GM19324 (cell line): Measurements from ENCODE around the gene MYT1.

Source experiments
- ATAC-seq: cut with Tn5 transposase; IDR thresholded peaks from one replicate; pipeline ENCODE4 v1.9.1; 2021; ENCODE audit warnings: mild to moderate bottlenecking, moderate library complexity; ENCODE audit not compliant: unreplicated experiment, low FRiP score

MYT1 gene

DNA sequence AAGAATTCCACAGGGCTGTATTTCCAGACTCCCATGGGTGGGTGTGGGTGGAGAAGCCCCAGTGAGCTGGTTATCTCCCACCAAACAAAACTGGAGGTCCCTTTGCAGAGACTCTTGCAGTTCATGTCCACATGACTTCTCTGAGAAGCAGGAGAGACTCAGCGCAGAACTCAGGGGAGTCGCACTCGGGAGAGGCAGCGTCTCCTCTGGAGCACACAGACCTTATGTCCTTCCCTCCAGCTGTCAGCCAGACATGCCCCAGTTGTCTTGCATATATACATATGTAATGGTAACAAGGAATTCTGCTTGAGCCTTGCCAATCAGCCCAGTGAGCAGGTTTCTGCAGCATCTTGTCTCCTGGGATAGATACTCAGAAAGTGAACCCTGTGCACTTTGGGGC lies 23.8 kb downstream of the MYT1 start:
- no peak for ATAC-seq

DNA sequence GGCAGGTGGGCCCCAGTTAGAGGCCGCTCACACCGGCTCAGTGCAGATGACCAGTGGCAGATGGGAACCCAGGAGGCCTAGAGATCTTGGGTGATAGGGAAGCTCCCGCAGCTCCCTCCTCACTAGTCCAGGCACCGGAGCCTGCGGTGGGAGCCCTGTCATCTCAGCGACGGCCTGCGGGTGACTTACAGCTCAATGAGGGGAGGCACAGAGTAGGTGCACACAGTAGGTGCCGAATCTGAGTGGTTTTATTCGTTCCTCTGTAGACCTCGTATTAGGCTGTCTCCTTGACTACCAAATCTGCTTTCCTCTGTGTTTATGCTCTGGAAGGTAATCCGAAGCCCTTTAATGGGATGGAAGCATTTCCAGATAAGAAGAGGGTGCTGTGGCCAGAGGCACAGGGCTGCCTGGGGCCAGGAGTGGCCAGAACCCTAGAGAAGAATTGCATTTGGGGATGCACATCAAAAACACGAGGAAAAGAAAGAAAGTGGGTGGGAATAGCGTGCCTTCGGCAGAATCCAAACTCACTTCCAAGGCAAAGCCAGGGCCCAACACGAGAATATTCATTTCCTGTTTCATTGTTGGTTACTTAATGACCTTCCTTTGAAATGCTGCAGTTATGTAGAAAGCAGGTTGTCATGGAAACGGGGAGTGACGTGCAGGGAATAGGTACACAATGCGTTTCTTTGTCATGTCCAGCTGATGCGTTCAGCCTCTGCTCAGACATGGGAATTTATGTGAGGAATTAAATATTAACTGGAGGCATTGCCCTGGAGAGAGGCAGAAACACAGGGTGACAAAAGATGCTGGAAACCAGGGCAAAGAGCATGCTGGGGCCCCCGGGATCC lies 24.7 kb downstream of the MYT1 start:
- ATAC-seq, result no peak

DNA sequence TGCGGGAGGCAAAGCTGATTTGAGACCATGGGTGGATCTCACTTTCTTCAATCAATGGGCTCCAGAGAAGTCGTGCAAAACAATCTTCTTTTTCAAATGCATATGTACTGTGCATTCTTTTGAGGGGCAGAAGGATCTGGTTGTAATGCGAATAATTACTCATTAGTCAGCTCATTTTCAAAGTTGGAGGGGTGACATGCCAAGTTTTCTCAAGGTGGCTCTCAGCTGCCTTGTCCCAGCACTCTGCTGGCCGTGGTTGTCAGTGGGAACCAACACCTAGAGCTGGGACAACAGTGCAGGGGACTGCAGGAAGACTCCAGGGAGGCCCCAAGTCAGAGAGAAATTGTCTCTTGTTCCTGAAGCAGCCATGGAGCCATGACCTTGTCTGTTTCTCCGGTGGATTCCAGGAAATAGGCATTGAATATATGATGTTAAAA lies 25.3 kb downstream of the MYT1 start:
- ATAC-seq, result no peak

DNA sequence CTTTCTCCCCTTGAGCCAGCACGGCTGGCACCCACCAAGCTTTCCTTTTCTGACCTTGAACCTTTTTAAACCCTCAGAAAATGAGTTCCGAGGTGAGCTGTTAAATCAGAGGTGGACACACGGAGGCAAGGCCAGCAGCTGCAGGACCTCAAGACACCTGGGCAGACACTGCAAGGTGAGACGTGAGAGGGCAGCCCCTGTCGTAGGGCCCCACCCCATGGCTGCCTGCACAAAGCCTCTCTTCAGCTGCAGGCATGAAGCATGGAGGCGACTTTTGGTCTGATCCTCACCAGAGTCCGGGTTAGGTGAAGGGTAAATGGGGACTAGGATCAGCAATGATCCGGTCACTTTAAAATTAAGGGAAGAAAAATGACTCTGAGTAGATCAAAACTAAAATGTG lies 25.7 kb downstream of the MYT1 start:
- no peak for ATAC-seq

DNA sequence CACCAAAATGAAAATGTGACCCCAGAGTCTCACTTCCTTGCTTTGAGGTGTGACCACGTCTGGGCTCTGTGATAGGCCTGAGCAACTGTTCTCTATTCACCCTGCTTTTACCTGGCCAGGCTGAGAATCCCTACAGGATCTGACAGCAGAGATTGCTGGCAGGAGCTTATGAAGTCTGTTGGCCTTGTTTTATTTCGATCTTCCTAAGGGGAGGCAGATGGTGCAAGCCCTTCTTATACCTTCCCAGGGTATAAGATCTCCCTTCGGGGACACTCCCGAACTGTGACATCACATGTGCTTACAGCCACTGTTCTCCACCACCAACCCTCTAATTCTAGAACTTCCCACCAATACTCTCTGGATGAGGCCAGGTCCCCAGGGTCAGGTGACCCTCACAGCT lies 26.8 kb downstream of the MYT1 start:
- no peak for ATAC-seq

DNA sequence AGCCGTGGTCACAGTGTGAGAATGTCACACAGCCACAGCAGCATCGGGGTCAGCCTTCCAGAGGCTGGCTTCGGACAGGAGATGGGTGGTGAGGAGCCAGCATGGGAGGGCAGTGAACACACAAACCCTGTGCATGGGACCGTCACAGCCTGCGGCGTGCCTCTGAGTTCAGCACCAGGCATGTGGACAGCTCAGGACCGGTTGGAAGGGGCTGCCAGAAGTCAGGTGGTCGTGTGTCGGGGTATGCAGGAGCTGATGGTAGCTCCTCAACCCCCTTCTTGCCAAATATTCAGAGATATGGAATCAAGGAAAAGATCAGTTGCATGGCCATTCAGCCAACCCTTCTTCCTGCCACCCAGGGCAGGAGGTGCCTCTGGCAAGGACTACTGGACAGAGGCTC lies 28.2 kb downstream of the MYT1 start:
- ATAC-seq, result no peak

DNA sequence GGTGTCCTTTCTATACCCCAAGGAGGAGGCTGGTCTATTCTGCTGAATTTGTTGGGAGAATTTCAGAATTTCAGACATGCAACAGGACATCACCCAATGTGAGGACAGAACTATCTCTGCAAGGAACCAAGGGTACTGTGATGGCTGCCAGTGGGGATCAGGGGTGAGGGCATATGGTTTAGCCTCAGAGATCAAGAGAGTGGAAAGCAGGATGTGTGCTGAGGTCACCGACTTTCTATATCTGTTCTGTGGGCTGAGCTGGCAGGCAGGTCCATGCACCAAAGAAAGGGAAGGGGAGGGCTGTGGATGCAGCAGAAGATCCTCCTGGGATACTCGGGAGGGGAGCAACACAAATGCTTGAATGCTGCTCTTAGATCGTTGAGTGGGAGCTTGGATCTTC lies 28.8 kb downstream of the MYT1 start:
- no peak for ATAC-seq

DNA sequence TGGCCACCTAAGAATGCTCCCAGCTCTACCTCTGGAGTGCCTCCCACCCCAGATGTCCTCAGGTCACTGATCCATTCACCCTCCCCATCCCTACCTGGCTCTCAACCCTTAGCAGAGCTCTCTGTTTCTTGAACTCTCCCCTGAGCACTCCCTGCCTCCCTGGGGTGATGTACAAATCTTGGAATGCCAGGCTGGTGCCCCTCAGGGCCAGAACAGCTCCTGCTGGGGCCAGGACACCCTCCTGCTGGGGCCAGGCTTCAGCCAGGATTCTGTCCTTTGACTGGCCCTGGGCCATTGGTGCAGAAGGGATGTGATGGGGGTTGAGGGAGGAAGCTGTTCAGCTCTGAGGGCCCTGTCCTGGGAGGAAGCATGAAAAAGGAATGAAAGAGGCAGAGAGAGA lies 30.0 kb downstream of the MYT1 start:
- ATAC-seq, result no peak

DNA sequence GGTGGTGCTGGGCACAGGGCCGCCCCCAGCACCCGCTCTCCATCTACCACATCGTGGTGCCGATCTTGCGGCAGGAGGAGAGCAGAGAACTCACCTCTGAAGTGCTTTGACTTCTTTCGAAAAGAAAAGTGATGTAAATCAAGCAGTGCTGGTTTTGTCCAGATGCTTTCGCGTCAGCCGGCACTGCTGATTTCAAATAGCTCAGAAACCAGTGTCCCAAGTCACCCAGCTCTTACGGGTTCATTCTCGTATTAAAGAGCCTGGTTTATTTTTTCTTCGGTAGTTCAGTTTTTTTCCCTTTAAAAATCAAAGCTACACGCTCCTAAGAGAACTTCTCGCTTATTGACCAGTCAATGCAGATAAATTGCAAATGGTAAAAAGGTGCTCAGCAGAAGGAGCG lies 32.1 kb downstream of the MYT1 start:
- no peak for ATAC-seq

DNA sequence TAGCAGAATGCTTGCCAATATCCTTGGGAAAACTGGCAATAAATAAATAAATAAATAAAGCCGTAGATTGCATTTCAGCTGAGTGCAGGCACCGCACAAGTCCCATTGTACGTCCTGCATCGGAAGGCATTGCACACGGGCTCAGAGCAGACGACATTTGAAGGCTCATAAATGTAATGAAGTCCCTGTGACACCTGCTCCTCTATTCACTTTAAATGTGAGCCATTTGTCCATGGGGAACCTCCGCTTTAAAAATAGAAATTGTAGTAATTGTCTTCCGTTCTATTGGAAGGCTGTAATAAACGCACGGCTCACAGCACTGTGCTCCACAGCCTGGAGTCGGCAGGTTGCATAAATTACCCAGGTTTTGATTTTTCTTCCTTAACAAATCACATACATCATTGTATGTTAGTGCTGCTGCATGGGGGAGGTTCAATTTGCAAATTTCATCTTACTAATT lies 32.6 kb downstream of the MYT1 start:
- no peak for ATAC-seq

DNA sequence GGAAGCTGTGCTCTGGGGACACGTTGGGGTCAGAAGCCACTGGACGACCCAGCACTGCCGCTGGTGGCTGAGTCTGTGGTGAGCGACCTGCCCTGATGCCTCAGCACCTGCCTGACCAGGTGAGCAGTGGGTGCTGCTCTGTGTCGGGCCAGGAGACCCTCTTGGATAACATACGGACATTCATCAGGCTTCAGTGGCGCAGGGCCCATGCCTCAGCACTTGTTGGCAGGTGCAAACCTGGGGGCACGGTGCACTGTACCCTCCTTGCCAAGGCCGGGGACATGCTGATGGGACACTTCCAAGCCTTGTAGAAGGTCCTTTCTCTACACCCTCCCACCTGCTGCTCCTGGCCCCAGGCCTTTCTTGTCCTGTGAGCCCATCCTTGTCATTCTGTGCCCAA lies 34.1 kb downstream of the MYT1 start:
- ATAC-seq, result no peak

DNA sequence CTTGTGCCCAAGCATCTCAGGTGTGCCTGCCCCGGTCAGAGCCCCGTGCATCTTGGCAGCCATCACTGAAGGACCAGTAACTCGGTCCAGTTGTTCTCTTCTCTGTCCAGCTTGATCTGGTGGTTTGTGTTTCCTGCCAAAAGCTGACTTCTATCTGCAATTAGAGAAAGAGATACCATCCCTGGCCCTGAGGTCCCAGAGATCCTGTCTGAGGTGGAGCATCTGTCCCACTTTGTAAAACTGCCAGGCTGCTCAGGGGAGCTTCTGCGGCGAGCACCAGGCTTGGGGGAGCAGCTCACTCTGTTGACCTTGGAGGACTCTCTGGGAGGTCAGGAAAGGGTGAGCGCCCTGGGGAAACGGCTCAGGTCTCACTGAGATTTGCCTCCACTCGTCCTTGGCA lies 35.1 kb downstream of the MYT1 start:
- no peak for ATAC-seq

DNA sequence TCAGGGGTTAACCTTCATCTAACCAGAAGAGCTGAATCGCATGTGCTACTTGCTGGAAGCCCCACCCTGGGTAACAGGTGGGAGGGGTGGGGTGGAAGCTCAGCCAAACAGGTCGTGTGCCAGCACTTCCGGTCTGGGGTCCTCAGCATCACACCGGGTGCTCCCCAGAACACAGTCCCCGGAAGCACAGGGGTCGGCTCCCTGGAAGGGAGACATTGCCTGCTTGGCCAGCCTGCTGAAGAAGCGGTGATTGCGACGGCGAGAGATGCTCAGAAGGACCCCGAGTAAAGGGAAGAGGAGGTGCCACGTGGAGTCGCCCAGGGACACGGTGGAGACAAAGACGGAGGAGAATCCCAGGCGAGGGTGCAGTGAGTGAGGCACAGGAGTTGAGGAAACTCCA lies 36.5 kb downstream of the MYT1 start:
- ATAC-seq, result no peak

DNA sequence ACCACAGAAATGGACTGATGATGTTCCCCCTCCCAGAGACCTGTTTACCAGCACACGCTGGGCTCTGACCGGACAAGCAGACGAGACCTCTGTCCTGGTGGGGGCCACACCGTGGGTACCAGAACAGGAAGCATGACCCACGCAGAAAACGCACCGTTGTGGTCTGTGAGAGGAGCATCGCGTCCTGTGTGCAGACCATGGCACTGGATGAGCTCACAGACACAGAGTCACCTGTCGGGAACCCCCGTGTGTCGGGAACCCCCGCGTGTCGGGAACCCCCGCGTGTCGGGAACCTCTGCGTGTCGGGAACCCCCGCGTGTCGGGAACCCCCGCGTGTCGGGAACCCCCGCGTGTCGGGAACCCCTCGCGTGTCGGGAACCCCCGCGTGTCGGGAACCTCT lies 37.4 kb downstream of the MYT1 start:
- no peak for ATAC-seq

DNA sequence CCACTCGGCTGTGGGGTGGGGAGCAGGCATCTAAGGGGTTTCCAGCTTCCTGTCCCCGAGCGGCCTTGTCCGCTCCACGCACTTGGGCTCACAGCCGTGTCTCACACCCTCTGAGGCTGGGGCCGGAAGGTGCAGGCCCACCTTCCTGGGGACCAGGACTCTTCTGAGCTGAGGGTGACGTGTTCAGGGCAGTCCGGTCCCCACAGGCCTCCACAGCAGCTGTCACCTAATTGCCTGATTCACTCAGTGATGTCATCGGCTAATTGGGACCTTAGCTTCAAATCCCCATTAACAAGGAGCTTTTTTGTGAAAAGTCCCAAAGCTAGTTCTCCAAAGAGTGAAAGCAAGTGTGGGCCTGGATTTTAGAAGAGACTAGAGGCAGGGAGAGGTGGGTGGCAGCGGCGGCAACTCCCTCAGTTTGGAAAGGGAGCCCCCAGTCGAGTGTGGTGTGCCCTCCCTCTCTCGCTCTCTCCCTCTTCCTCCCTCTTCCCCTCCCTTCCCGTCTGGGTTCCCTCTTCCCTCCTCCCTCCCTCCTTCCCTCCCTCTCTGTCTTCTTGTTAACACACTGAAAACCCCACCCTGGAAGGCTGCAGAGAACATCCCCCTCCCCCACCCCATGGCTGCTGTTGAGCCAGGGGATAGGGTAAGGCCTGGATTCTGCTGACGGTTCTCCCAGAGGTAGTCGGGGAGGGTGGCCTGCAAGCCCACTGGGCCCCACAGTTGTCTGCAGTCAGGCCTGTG lies 39.0 kb downstream of the MYT1 start:
- no peak for ATAC-seq

DNA sequence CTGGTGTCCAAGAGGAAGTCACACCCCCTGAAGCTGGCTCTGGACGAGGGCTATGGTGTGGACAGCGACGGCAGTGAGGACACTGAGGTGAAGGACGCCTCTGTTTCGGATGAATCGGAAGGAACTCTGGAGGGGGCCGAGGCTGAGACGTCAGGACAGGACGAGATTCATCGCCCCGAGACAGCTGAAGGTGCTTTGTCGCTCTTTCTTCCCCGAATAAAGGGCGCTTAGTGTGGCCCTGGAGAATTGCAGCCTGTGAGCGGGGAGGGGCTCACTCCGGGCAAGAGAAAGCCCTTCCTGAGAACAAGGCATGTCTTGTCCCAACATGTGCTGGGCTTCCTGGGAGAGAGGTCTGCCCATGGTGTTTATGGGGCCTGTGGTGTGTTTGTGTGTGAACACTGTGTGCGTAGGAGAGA lies 41.4 kb downstream of the MYT1 start:
- ATAC-seq, result no peak

DNA sequence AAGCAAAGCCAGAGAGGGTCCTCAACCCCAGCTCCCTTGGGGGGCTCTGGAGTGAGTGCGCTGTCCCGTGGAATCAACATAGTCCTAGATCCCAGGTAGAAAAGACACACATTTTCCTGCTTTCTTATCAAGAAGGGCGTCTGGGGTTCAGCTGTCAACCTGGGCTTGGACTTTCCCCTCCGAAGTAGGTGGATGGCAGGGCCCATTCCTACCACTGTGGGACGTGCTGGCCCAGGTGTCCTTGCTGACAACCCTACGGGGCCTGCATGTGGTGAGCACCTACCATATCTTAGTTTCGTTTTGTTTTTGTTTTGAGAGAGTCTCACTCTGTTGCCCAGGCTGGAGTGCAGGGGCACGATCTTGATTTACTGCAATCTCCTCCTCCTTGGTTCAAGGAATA lies 42.4 kb downstream of the MYT1 start:
- ATAC-seq, result no peak

DNA sequence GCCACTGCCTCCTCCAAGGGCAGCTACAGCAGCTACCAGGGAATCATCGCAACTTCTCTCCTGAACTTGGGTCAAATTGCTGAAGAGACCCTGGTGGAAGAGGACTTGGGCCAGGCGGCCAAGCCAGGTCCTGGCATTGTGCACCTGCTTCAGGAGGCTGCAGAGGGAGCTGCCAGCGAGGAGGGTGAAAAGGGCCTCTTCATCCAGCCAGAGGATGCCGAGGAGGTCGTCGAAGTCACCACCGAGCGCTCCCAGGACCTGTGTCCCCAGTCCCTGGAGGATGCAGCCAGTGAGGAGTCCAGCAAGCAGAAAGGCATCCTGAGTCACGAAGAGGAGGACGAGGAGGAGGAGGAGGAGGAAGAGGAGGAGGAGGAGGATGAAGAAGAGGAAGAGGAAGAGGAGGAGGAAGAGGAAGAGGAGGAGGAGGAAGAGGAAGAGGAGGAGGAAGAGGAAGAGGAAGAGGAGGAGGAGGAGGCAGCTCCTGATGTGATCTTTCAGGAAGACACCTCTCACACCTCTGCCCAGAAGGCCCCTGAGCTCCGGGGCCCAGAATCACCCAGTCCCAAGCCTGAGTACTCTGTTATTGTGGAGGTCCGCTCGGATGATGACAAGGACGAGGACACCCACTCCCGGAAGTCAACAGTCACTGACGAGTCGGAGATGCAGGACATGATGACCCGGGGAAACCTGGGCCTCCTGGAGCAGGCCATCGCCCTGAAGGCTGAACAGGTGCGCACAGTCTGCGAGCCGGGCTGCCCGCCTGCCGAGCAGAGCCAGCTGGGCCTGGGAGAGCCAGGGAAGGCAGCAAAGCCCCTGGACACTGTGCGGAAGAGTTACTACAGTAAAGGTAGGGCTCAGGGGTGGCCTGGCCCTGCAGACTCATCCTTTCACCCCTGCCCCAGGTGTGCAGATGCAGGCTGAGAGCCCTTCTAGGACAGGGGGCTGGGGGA lies 43.7 kb downstream of the MYT1 start:
- no peak for ATAC-seq

DNA sequence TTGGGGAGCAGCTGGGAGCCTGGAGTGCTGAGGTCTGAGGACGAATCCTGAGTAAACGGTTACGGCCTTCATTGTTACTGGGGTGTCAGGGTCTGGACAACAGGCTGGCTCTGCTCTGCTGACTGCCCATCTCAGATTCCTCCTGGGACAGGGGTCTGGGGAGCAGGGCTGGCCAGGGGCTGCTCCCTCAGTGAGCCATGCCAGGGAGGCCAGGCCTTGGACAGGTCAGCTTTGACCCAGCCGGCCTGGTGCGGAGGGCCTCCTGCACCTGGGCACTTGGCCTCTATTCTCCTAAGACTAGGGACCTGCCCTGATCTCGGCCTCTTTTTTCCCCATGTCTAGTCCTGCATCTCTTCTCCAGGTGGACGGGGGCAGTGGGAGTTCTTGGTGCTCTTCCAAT lies 44.9 kb downstream of the MYT1 start:
- no peak for ATAC-seq

DNA sequence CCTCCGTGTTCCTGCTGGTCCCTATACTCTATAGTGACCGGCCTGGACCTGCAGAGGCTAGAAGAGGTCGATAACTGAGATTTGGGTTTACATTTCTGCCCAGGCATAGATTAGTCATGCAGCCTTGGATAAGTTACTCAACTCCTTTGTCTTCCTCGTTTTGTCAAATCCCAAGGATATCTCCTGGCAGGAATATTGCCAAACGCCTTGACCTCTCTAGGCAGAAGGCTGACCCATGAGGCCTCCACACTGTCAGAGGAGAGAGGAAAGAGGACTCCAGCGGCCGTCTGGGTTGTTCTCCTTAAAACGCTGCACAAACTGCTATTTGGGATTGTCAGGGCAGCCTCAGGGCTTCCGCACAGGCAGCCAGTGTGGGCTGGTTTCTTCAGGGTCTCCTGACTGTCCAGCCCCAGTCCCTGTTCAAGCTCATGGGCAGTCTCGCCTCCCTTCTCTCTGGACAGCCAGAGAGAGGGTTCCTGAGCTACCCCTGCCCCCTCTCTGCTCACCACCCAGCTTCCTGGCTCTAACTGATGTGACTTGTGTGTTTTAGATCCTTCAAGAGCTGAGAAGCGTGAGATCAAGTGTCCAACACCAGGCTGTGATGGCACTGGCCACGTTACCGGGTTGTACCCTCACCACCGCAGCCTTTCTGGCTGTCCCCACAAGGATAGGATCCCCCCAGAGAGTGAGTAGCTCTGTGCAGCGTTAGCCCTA lies 46.6 kb downstream of the MYT1 start:
- ATAC-seq, result no peak
